CD4-positive, alpha-beta T cell treated with Interleukin-2 at 100 ng/mL for 4 hours (primary cell): ENCODE results near the gene BDP1.
A peak's percentile ranks its signal among the peaks of the same experiment; 100 is the strongest.
"Not testable (repeated sequence)": the region's sequence is repeated elsewhere in the genome, so short reads cannot be mapped to it uniquely, and the experiment has no call there.

Experiments
- DNase-seq: peaks from one replicate; pipeline ENCODE4 v3.0.0-alpha.2; 2020; ENCODE audit warnings: low spot score

BDP1 gene

DNA sequence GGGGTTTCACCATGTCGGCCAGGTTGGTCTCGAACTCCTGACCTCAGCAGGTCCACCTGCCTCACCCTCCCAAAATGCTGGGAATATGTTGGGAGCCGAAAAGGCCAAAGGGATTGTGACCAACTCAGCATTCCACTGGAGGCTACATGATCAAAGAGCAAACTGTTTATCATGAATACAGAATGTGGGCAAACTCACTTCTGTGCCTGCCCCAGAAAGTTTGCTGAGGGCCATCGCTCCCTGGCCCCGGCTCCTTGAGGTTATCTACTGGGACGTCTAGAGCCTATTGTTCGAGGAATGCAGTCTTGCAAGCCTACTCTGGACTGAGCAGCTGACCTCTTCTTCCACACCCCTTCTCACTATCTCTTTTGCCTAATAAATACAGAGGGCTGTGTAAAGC is 116.4 kb downstream of the BDP1 start:
- DNase-seq, result not testable (repeated sequence)

DNA sequence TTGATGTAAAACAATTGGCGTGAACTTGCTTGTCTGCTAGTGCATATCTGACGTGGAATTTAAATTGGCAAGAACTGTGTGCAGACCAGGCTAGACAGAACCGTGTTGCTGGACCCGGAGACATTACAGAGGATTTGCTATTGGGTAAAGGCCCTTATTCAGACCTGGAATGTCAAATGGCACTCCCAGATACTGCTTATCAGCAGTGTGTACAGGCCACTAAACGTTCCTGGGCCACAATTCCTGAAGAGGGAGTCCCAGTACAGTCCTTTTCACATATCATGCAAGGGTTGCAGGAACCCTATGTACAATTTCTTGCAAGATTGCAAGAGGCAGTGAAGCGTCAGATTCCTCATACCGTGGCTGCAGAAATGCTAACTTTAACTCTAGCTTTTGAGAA is 118.1 kb downstream of the BDP1 start:
- no peak for DNase-seq

DNA sequence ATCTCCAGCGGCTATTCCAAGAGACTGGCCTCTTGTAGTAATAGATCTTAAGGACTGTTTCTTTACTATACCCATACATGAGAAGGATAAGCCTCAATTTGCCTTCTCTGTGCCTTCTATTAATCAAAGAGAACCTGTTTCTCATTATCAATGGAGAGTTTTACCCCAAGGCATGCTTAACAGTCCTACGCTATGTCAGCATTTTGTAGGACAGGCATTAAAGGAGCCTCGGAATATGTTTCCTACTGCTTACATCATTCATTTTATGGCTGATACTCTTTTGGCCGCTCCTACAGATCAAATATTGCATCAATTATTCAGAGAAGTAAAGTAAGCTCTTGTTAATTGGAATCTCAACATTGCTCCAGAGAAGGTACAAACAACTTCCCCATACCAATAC is 120.1 kb downstream of the BDP1 start:
- DNase-seq, result not testable (repeated sequence)

DNA sequence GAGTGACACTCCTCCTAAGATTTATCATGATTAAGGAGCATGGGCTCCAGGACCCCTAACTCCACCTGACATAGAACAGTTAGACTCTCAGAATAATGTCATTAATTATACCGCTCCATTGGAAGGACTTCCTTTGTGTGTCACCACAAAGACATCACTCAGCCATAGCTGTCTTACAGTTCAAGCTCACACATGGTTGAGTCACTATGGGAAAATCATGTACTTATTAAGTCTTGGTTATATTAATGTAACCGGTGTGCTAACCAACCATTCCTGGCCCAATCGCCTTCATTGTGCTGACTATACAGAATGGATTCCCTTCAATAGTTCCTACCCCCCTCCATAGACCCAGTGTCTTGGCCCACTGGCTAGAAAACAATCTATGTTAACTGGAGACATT is 120.8 kb downstream of the BDP1 start:
- DNase-seq, result no peak

DNA sequence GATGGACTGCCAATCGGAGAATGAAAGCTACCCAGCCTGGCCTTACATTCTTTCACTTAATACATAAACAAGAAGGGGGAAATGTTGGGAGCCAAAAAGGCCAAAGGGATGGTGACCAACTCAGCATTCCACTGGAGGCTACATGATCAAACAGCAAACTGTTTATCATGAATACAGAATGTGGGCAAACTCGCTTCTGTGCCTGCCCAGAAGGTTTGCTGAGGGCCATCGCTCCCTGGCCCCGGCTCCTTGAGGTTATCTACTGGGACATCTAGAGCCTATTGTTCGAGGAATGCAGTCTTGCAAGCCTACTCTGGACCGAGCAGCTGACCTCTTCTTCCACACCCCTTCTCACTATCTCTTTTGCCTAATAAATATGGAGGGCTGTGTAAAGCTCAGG is 122.4 kb downstream of the BDP1 start:
- DNase-seq, result not testable (repeated sequence)

DNA sequence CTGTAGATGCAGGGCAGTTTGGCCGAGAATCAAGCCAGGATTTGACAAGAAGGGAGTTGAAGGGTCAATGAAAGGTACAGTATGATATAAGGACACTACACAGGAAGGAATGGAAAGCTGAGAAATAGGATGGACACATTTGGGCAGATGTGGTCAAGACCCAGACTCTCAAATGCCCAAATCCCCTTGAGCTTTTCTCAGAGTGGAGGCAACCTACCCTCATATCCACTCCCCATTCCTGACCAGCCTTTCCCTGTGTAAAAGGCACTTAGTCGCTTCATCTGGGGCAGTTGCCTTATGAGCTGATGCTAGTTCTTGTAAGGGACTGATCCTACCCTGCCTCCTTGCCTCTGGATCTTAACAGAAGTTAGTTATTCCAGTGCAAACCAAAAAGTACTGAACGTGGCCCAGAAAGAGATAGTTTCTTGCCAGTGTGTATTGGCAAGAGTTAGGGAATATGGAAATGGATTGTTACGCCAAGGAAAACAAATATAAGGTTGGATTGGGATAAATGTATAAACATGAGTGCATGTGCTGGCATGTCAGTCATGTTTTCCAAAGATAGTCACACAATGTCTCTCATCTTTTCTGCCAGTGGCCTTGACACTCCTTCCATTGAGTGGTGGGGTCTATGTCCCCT is 127.6 kb downstream of the BDP1 start:
- no peak for DNase-seq

DNA sequence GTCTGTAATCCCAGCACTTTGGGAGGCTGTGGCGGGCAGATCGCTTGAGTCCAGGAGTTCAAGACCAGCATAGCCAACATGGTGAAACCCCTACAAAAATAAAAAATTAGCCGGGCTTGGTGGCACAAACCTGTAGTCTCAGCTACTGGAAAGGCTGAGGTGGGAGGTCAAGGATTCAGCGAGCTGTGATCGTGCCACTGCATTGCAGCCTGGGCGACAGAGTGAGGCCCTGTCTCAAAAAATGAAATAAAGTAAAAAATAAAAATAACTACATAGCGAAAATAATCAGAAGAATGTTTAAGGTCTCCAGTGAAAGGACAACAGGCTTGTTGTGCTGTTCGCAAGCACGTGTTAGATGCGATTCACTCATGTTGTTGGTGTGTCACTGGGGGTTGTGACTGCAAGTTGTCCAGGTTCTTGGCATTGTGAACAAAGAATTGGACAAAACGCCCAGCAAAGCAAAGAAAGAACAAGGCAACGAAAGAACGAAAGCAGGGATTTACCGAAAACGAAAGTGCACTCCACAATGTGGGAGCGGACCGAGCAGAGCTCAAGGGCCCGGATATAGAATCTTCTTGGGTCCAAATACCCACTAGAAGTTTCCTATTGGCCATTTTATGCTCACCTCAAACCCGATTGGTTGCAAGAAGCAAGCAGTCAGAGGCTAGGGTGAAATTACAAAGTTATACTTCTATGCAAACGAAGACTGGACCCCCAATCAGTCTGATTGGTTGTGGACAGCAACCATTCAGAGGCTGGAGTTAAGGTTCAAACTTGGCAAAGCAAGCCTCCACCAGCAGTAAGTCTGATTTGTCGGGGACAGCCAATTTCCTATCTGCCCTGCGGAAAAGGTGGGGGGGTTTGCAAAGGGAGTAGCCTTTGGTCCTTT is 130.8 kb downstream of the BDP1 start:
- DNase-seq, result peak; percentile 21

DNA sequence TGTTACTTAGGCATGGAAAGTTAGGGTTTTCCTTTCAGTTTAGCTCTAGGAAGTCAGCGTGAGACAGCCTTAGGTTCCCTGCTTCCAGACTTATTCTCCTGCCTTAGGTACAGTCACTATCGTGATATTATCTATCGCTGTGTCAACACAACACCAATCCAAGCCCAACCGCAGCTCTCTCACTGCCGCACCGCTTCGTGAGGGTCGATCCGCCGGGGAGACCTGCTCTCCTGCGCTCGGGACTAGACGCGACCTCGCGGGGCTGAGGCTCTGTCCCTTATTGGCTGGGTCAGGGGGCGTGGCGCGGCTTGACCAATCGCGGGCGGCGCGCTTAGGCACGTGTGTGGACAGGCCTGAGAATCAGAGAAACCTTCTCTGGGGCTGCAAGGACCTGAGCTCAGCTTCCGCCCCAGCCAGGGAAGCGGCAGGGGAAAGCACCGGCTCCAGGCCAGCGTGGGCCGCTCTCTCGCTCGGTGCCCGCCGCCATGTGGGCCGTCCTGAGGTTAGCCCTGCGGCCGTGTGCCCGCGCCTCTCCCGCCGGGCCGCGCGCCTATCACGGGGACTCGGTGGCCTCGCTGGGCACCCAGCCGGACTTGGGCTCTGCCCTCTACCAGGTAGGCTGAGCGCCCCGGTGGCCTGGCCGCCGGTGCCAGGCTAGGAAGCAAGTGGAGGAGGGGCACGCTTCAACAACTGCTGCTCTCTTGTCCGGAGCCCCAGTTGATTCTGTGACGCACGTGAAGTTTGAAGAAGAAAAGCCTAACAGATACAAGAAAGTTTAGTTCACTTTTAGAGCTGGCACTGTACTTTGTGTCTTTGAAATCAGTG is 131.7 kb downstream of the BDP1 start, which contains the start of gene MCCC2:
Gene MCCC2, plus strand, starts transcription at position 400 of the 825 bp plus-strand sequence. Its CDS starts 86 bp downstream, at position 486.
- DNase-seq, result peak; percentile 96

DNA sequence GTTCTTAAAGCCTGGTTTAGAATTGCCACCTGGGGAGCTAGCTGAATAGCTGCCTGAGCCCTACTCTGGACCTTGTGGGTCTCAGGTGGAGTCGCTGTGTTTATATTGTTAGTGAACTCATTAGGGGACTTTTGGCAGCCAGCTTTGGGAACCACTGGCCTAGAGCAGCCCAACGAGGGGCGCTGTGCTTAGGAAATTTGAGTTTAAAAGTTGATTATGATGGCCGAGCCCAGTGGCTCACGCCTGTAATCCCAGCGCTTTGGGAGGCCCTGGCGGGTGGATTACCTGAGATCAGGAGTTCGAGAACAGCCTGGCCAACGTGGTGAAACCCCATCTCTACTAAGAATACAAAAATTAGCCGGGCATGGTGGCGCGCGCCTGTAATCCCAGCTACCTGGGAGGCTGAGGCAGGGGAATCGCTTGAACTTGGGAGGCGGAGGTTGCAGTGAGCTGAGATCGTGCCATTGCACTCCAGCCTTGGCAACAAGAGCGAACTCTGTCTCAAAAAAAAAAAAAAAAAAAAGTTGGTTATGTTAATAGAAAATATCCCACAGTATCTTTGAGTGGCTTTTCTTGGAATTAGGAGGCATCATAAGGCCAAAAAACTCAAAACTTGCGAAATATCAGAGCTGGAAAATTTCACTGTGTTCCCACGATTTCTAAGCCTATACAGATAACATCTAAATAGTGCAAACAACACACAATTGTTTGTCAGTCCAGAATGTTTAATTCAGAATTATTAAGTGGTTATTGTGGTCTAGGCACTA is 132.5 kb downstream of the BDP1 start:
- no peak for DNase-seq

DNA sequence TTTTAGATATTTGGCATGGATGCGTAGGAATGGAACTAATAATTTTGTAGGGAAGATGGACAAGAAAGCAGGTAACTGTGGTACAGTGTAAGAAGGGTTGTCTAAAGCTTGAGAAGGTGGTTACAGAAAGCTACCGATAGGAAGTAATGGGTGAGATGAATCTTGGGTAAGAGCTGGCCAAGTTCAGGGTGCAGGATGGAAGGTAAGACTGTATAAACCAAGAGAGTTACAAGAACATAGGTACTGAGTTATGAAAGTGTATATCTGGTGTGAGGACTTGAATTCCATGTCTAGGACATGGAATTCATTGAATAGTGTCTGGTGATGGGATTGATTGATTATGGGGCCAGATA is 133.1 kb downstream of the BDP1 start:
- no peak for DNase-seq

DNA sequence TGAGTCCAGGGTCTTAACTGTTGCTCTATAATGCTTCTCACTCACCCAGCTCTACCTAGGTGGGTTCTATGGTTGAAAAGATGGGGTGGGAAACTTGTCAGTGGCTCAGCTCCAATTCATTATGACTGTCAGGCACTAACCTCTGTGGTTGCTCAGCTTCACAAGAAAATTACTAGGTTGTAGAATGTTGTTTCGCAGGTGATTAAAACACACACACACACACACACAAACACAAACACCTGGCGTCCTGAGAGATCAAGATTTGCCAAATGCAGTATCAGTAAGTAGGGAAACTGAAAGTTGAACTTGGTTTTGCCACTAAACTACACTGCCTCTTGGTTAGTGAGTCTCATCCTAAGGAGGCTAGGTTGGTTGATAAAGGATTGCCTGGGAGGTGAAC is 134.5 kb downstream of the BDP1 start:
- DNase-seq, result no peak

DNA sequence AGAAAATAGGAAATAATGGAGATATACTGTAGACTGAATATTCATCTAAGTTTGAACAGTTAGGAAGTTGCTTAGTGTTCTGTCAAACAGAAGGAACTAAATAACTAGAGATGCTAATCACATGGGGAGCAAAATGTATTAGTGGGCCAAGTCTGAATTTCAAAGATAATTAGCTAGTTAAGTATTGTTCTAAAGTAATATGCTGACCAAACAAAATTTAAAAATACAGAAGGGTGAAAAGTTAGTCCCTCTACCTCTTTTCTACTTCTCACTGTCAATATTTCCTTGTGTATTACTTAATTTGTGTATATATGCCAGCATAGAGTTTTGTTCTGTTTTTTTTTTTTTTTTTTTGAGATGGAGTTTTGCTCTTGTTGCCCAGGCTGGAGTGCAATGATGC is 135.6 kb downstream of the BDP1 start:
- no peak for DNase-seq

DNA sequence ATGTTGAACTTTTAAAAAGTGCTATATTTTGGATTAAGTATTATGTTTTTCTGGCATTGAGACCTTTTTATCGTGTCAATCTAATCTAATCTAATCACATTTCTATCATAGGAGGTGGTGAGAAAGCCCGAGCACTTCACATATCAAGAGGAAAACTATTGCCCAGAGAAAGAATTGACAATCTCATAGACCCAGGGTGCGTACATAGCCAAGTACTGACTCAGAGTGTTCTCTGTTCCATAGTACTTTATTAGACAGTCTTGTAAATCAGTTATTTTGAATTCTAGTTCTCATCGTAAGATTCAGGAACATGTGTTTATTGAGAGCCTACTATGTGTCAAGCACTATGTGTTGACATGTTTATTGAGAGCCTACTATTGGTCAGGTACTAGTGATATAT is 140.7 kb downstream of the BDP1 start:
- DNase-seq, result no peak

DNA sequence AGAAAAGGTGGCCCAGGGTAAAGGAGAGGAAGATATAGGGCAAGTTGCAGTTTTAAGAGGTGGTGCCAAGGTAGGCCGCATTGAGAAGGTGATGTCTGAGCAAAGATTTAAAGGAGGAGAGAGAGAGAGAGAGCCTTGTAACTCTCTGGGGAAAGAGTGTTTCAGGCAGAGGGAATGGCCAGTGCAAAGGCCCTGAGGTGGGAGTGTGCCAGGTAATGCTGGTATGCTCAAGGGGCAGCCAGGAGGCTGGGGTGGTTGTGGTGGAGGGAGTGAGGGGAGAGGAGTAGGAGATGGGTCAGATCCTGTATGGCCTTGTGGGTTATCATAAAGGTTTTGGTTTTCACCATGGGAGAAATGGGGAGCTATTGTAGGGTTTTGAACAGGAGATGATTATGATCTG is 141.6 kb downstream of the BDP1 start:
- DNase-seq, result no peak

DNA sequence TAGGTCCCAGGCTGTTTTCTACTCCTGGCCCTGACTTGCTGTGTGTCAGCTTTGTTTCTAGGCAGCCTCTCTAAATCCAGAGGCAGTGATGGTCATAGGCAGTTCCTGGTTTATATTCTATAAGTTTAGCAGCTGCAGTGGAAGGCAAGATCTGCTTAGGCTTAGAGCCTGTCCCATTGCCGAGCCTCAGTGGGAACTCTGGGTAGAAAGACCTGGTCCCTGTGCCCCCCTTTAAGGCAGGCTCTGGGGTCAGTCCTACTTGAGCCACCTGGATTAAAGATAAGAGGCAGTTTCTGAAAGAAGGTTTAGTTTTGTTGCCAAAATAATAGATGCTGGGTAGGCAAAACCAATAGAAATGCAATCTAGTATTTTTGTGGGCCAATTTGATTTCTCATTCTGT is 145.3 kb downstream of the BDP1 start:
- no peak for DNase-seq

DNA sequence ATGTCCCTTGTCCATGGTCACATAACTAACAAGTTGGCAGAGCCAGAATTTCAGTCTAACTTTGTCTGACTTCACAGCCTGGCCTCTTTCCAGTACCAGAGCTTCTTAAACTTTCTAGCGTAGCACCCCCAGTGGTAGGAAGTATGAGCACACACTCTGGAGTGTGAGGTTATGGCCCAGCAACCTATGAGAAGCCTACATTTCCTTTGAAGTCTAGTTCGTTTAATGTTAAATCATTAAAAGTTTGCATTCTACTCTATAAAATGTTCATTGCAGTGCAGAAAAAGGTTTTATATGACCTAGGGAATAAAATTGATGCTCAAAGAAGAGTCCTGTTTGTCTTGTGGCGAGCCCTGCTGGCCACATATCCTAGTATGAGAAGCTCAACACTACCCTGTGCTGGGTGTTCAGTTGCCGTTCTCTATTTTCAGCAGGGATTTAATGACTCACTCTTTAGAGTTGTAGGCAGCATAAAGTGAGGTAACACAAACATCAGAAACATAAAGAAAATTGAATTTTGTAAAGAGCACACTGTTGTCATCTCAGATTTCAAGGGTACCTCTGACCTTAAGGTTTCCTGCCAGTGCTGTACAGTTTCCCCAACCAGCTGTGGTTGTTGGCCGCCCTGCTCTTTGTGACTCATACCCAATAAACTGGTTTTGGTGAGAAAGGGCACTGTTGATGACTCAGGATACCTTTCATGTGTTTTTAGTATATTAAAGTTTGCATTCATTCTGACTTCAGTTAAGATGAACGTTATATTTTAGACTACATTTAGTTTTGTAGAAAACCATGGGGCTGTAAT is 146.0 kb downstream of the BDP1 start:
- DNase-seq, result peak; percentile 92

DNA sequence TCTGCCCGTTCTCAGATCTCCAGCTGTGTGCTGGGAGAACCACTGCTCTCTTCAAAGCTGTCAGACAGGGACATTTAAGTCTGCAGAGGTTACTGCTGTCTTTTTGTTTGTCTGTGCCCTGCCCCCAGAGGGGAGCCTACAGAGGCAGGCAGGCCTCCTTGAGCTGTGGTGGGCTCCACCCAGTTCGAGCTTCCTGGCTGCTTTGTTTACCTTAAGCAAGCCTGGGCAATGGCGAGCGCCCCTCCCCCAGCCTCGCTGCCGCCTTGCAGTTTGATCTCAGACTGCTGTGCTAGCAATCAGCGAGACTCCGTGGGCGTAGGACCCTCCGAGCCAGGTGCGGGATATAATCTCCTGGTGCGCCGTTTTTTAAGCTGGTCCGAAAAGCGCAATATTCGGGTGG is 154.5 kb downstream of the BDP1 start:
- not testable (repeated sequence) for DNase-seq

DNA sequence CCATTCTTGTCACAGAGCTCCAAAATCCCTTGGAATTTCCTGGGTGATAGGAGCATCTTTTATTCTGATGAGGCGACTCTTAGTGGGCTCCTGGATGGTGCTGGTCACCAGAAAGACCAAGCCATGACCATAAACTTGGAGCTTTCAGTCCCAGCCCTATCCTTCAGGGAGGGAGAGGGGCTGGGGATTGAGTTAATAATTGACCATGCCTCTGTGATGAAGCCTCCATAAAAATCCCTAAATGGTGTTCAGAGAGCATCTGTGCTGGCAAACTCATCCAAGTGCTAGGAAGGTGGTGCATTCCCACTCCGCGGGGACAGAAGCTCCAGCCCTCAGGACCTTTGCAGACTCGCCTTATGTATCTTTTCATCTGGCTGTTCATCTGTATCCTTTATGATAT is 160.4 kb downstream of the BDP1 start:
- no peak for DNase-seq
